C4-2B (cell line): ENCODE results near the gene RBM15.

Source experiments
- H3K27ac ChIP-seq: fragments of 450-650 bp; 2 replicates; pipeline ENCODE4 v1.5.1; 2017
- ZFX ChIP-seq: fragments of 450-650 bp; IDR thresholded peaks from 2 replicates; pipeline ENCODE4 v1.6.1; 2017
- TF ChIP-seq, protein P1 (sequence below): fragments of 450-650 bp; conservative IDR thresholded peaks from 2 replicates; pipeline ENCODE4 v1.5.1; 2017; ENCODE audit warnings: mild to moderate bottlenecking

The RBM15 gene

DNA sequence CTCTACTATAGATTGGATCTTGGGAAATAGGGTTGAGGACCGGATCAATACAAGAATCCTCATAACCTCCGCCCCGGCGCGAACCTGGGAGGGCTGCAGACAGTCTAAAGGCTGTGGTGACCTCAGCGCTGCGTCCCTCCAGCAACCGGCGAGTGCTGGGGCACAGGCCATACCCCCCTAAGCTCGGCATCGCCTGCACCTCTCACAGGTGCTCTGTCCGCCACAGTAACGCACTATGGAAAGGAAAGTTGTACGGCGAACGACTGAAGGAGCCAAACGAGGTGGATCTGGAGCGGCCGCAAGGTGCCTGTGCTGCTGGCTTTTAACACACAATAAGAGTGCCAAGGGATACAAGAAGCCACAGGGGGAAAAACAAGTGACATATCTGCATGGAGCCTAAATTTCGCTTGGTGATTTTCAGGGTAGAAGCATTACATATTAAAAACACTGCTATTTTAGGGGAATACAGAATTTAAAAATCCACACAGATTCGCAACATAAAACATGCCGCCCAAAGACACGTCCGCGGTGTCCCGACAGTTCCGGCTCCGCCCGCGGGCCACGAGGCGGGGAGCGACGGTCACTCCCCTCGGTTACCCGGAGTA lies 1.4 kb upstream of the RBM15 start:
- TF ChIP-seq ZFX: no peak
- TF ChIP-seq, protein P1, sequence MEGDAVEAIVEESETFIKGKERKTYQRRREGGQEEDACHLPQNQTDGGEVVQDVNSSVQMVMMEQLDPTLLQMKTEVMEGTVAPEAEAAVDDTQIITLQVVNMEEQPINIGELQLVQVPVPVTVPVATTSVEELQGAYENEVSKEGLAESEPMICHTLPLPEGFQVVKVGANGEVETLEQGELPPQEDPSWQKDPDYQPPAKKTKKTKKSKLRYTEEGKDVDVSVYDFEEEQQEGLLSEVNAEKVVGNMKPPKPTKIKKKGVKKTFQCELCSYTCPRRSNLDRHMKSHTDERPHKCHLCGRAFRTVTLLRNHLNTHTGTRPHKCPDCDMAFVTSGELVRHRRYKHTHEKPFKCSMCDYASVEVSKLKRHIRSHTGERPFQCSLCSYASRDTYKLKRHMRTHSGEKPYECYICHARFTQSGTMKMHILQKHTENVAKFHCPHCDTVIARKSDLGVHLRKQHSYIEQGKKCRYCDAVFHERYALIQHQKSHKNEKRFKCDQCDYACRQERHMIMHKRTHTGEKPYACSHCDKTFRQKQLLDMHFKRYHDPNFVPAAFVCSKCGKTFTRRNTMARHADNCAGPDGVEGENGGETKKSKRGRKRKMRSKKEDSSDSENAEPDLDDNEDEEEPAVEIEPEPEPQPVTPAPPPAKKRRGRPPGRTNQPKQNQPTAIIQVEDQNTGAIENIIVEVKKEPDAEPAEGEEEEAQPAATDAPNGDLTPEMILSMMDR: no peak
- H3K27ac ChIP-seq: peak overlapping the region; percentile 94

DNA sequence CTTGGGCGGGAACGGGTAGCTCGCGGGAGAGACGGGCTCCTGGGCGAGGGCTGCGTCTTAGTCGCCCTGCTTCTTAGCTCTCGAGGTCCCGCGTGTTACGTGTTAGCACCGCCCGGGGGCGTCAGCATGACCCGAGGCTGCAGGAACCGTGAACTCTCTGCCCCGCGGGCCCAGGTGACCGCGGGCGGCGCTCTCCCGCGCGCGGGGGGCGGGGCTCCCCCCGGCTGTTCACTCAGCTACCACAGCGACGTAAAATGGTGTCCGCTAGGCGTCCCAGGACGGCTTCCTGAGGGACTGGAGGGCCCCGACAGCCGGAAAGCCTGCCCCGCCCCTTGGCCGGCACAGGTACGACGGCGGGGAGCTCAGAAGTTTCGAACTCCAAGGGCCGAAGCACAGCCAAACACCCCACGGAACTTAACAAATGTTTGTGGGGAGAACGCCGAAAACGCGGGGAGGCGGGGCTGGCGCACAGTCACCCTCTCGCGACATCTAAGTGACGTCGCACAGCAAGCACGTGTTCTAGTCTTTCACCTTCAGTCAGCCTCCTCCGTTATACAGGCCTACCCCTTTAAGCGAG lies 780 bp upstream of the RBM15 start:
- peak overlapping the region; percentile 94 for H3K27ac ChIP-seq
- peak; percentile 19; the same call in 1 of the 2 replicates for TF ChIP-seq ZFX
- TF ChIP-seq, protein P1: peak; percentile 77

DNA sequence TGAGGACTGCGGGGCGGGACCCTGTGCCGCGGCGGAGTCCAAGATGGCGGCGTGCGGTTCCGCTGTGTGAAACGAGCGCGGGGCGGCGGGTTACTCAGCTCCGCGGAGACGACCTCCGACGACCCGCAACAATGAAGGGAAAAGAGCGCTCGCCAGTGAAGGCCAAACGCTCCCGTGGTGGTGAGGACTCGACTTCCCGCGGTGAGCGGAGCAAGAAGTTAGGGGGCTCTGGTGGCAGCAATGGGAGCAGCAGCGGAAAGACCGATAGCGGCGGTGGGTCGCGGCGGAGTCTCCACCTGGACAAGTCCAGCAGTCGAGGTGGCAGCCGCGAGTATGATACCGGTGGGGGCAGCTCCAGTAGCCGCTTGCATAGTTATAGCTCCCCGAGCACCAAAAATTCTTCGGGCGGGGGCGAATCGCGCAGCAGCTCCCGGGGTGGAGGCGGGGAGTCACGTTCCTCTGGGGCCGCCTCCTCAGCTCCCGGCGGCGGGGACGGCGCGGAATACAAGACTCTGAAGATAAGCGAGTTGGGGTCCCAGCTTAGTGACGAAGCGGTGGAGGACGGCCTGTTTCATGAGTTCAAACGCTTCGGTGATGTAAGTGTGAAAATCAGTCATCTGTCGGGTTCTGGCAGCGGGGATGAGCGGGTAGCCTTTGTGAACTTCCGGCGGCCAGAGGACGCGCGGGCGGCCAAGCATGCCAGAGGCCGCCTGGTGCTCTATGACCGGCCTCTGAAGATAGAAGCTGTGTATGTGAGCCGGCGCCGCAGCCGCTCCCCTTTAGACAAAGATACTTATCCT lies 430 bp downstream of the RBM15 start:
- no peak for TF ChIP-seq ZFX
- TF ChIP-seq, protein P1: no peak; the same call in 1 of the 2 replicates
- H3K27ac ChIP-seq: peak overlapping the region; percentile 94

DNA sequence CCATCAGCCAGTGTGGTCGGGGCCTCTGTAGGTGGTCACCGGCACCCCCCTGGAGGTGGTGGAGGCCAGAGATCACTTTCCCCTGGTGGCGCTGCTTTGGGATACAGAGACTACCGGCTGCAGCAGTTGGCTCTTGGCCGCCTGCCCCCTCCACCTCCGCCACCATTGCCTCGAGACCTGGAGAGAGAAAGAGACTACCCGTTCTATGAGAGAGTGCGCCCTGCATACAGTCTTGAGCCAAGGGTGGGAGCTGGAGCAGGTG lies 961 bp downstream of the RBM15 start:
- peak; percentile 39; the same call in 1 of the 2 replicates for TF ChIP-seq ZFX
- TF ChIP-seq, protein P1: peak; percentile 10; the same call in 1 of the 2 replicates
- peak overlapping the region; percentile 94 for H3K27ac ChIP-seq

DNA sequence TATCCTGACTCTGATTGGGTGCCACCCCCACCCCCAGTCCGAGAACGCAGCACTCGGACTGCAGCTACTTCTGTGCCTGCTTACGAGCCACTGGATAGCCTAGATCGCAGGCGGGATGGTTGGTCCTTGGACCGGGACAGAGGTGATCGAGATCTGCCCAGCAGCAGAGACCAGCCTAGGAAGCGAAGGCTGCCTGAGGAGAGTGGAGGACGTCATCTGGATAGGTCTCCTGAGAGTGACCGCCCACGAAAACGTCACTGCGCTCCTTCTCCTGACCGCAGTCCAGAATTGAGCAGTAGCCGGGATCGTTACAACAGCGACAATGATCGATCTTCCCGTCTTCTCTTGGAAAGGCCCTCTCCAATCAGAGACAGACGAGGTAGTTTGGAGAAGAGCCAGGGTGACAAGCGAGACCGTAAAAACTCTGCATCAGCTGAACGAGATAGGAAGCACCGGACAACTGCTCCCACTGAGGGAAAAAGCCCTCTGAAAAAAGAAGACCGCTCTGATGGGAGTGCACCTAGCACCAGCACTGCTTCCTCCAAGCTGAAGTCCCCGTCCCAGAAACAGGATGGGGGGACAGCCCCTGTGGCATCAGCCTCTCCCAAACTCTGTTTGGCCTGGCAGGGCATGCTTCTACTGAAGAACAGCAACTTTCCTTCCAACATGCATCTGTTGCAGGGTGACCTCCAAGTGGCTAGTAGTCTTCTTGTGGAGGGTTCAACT lies 2.1 kb downstream of the RBM15 start:
- peak overlapping the region; percentile 94 for H3K27ac ChIP-seq
- TF ChIP-seq ZFX: no peak
- TF ChIP-seq, protein P1: no peak

DNA sequence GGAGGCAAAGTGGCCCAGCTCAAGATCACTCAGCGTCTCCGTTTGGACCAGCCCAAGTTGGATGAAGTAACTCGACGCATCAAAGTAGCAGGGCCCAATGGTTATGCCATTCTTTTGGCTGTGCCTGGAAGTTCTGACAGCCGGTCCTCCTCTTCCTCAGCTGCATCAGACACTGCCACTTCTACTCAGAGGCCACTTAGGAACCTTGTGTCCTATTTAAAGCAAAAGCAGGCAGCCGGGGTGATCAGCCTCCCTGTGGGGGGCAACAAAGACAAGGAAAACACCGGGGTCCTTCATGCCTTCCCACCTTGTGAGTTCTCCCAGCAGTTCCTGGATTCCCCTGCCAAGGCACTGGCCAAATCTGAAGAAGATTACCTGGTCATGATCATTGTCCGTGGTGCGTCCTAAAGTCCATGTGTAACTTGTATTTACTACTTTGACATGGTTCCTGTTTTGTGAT lies 2.7 kb downstream of the RBM15 start:
- TF ChIP-seq, protein P1: no peak
- no peak for TF ChIP-seq ZFX
- no peak overlapping the region for H3K27ac ChIP-seq

DNA sequence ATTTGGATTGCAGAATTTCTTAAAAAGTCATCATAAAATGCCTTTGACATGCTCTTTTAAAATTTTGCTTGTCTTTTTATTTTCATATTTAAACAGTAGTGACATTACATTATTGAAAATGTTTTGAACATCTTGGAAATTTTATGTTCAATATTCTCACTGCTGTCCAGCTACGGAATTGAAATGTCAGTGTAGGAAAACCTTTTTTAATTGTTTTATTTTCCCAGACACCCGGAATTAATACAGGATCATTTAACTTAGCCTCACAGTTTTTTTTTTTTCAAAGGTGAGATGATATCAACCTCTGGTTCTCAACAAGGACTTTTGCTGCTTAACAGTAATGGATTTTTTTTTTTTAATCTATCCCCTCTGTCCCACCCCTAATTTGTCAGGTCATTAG lies 4.1 kb downstream of the RBM15 start:
- TF ChIP-seq ZFX: no peak
- TF ChIP-seq, protein P1: no peak
- H3K27ac ChIP-seq: no peak overlapping the region
